HUES48 (cell line): ENCODE measurements around the gene SIGLEC14.

Experiments used
- H3K27ac ChIP-seq: one replicate; pipeline ENCODE4 v1.7.0; 2013; ENCODE audit warnings: low read depth, low read length, inconsistent platforms
- H3K27me3 ChIP-seq: 2 replicates; pipeline ENCODE4 v1.6.1; 2013; ENCODE audit warnings: mild to moderate bottlenecking, low read length; ENCODE audit not compliant: control insufficient read depth, insufficient read depth
- H3K36me3 ChIP-seq: 2 replicates; pipeline ENCODE4 v1.6.1; 2013; ENCODE audit warnings: low read length; ENCODE audit not compliant: control insufficient read depth, insufficient read depth
- H3K4me1 ChIP-seq: 2 replicates; pipeline ENCODE4 v1.6.1; 2013; ENCODE audit warnings: mild to moderate bottlenecking, low read length; ENCODE audit not compliant: control insufficient read depth, insufficient read depth
- H3K4me3 ChIP-seq: 2 replicates; pipeline ENCODE4 v1.5.1; 2013; ENCODE audit warnings: mild to moderate bottlenecking, low read depth, low read length
- H3K9ac ChIP-seq: 2 replicates; pipeline ENCODE4 v1.6.1; 2013; ENCODE audit warnings: mild to moderate bottlenecking, low read depth, low read length, moderate library complexity
- H3K9me3 ChIP-seq: 2 replicates; pipeline ENCODE4 v1.6.1; 2013; ENCODE audit warnings: low read length; ENCODE audit not compliant: control insufficient read depth, insufficient read depth

SIGLEC14 gene

DNA sequence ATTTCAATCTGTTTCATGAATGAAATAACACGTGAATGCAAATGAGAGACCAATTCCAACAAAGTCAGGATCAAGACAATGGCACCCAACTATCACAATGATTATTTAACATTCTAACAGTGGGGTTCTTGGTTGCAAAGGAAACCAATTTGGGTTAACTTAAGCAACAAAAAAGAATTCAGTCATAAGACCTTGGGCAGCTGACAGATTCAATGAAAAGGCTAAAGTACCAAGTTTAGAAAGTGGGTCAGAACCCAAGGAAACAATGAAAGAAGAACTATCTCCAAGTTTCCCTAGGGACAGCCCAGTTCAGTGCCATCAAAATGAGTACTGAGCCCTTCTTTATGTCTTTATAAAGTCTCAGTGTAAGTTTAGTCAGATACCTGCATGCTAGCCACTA, 17.5 kb upstream of the SIGLEC14 start:
- H3K4me3 ChIP-seq = no peak overlapping the region
- no peaks in the 10 kb centered on the region for H3K36me3 ChIP-seq
- no peaks in the 10 kb centered on the region for H3K27me3 ChIP-seq
- no peak overlapping the region for H3K27ac ChIP-seq
- H3K9me3 ChIP-seq = peaks cover 10% of the 10 kb centered on the region
- no peaks in the 10 kb centered on the region for H3K4me1 ChIP-seq
- H3K9ac ChIP-seq = no peak overlapping the region

DNA sequence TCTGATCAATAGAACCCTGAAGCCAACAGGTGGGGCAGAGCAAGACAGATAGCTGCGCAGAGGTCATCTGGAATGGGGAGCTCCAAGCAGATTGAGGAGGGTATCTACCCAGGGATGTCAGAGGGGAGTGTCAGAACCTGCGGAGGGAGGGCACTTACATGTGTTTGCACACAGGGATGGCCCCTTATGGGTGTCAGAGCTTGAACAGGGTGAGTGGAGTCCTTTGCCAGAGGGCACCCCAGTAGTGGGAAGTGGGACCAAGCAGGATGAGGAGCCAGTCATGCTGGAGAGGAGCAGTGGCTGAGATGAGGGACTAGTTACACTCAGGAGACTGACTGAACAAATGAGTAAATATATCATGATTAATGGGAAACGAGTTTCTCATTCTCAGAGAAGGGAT, 17.0 kb upstream of the SIGLEC14 start:
- Histone ChIP-seq H3K27me3 (no peaks in the 10 kb centered on the region), H3K9me3 (peaks cover 8% of the 10 kb centered on the region), H3K9ac (no peak overlapping the region), H3K4me1 (no peaks in the 10 kb centered on the region), H3K27ac (no peak overlapping the region), H3K36me3 (no peaks in the 10 kb centered on the region), H3K4me3 (no peak overlapping the region)

DNA sequence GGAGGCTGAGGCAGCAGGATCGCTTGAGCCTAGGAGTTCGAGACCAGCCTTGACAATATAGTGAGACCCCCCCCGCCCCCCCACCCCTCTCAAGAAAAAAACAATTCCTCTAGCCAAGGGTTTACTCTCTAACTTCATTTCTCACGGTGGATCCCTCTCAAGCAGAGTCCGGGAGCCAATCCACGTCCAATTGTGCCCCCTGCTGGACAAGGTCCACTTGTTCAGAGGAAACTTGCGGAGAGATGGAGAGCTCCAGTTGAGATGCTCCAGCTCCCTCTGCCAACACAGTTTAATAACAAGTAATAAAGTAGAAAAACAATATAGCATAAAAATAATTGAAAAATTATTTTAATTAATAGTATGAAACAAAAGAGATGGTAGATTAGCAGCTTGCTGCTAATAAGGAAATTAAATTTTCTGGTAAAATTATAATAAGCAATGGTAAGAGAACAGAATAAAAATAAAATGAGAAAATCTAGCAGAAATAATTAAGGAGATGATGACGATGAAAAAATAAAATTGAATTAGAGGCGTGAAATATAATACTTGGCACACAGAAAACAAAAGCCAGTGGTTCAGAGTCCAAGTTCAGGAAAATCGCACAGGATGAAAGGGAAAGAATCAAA, 14.5 kb upstream of the SIGLEC14 start:
- no peaks in the 10 kb centered on the region for H3K27me3 ChIP-seq
- peaks cover 6% of the 10 kb centered on the region for H3K9me3 ChIP-seq
- H3K4me1 ChIP-seq = no peaks in the 10 kb centered on the region
- no peaks in the 10 kb centered on the region for H3K36me3 ChIP-seq
- H3K27ac ChIP-seq = no peak overlapping the region
- no peak overlapping the region for H3K9ac ChIP-seq
- no peak overlapping the region for H3K4me3 ChIP-seq

DNA sequence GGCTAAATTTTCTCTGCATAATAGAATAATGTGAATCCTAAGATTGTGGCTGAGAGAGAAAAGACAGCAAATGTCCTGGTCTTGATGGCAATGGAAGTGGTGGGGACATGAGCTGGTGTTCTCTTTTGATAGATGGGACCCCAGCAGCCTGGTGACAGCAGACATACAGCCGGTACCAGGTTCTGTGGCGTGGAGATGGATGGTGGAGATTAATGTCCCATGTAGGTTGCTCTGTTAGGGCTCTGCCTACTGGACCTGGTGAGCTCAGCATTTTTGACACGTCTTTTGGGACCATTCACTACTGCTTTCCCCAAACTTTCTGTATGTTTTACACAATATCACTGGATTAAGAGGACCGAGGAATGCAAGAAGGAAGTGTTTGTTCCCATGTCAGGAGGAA, 8.2 kb upstream of the SIGLEC14 start:
- Histone ChIP-seq H3K4me1 (no peaks in the 10 kb centered on the region), H3K4me3 (no peak overlapping the region), H3K9me3 (peaks cover 31% of the 10 kb centered on the region), H3K9ac (no peak overlapping the region), H3K36me3 (no peaks in the 10 kb centered on the region), H3K27ac (no peak overlapping the region), H3K27me3 (no peaks in the 10 kb centered on the region)

DNA sequence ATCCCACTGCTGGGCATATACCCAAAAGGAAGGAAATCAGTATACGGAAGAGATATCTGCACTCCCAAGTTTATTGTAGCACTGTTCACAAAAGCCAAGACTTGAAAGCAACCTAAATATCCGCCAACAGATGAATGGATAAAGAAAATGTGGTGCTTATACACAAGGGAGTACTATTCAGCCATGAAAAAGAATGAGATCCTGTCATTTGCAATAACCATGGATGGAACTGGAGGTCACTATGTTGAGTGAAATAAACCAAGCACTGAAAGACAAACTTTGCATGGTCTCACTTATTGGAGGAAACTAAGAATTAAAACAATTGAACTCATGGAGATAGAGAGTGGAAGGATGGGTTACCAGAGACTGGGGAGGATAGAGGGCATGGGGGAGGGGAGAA, 6.5 kb upstream of the SIGLEC14 start:
- Histone ChIP-seq H3K27ac (no peak overlapping the region), H3K9me3 (peaks cover 35% of the 10 kb centered on the region), H3K9ac (no peak overlapping the region), H3K36me3 (no peaks in the 10 kb centered on the region), H3K4me3 (no peak overlapping the region), H3K27me3 (no peaks in the 10 kb centered on the region), H3K4me1 (no peaks in the 10 kb centered on the region)

DNA sequence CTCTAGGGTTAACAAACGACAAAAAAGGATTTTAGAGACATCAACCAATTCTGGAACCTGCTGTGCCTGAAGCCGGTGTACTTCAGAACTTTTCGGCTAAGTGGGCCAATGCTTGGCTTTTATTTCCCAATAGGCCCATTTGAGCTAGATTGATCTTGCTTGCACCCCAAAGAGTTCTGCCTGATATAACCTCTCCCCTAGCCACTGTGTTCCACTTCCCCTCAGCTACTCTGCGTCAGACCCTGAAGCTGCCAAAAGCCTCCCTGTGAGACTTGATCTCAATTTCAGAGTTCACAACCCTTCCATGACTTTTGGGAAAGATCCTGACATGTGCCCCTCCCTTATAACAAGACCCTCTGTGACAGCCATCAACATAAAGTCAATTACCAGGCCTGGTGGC, 5.6 kb upstream of the SIGLEC14 start:
- no peaks in the 10 kb centered on the region for H3K4me1 ChIP-seq
- H3K9ac ChIP-seq = no peak overlapping the region
- no peaks in the 10 kb centered on the region for H3K27me3 ChIP-seq
- H3K9me3 ChIP-seq = peaks cover 38% of the 10 kb centered on the region
- H3K36me3 ChIP-seq = no peaks in the 10 kb centered on the region
- H3K27ac ChIP-seq = no peak overlapping the region
- no peak overlapping the region for H3K4me3 ChIP-seq

DNA sequence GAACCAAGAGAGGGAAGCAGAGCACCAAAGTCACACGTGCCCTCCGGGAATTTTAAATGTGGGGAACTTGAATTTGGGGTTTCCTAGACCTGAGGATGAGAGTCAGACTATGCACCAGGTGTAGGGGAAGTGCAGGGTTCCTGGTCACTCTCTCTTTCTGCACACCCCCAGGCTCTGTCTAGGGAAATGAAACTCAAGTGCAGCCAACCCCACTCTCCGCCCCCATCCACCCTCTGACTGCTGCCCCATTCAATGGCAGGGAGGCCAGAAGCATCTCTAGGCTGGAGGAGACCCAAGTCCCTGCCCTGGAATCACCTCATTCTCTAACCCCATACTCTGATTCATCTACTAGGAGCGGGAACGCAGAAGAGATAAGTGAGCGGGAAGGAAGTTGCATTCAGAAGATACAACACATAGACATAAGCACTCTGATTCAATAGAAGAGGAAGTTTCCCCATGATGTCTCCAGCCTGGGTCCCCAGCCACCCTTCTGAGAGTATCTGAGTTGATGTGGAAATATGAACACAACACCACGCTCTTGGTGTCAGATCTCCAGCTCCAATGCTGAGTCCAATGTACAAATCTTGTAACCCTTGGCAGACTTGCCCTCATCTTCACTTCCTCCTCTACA, 4.7 kb upstream of the SIGLEC14 start:
- peaks cover 42% of the 10 kb centered on the region for H3K9me3 ChIP-seq
- no peaks in the 10 kb centered on the region for H3K27me3 ChIP-seq
- H3K36me3 ChIP-seq = no peaks in the 10 kb centered on the region
- no peak overlapping the region for H3K27ac ChIP-seq
- no peak overlapping the region for H3K9ac ChIP-seq
- H3K4me3 ChIP-seq = no peak overlapping the region
- H3K4me1 ChIP-seq = no peaks in the 10 kb centered on the region

DNA sequence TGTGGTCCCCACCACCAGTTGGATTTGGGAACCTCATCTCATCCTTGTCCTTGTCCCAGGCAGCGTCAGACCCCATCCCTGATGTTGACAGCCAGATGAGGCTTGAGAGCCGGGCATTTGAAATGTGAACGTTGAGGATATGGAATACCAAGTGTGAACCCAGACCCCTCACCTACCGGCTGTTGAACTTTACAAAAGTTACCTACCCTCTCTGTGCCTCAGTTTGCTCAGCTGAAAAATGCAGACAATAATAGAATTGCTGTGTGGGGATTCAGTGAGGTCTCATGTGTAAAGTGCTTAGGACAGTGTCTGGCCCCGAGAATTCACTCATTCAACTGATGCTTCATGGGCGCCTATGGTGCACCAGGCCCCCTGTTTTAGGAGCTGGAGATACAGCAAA, 693 bp upstream of the SIGLEC14 start:
- Histone ChIP-seq H3K27me3 (no peaks in the 10 kb centered on the region), H3K4me3 (no peak overlapping the region), H3K4me1 (no peaks in the 10 kb centered on the region), H3K36me3 (no peaks in the 10 kb centered on the region), H3K9ac (no peak overlapping the region), H3K9me3 (peaks cover 43% of the 10 kb centered on the region), H3K27ac (no peak overlapping the region)

DNA sequence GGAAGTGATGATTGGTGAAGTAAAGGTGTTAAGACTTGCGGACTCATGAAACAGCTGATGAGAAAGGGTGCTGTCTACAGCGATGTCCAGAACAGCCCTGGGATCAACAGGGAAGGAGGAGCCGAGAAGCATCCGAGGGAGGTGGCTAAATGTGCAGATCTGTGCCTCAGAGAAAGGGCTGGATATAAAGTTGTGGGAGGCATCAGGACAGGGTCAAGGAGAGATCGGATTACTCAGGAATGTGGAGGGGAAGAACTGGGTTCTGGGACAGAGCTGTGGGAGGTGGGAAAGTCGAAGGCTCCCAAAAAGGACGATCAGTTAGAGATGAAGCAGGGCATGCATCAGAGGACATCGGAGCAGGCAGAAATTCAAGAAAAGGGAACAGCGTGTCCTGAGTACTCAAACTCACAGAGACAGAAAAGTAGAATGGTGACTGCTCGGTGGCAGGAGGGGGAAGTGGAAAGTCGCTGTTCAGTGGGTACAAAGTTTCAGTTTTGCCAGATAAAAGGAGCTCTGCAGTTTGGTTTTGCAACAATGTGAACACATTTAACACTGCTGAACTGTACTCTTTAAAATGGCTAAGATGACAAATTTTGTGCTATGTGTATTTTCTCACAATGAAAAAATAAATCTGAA, 1.9 kb downstream of the SIGLEC14 start:
- no peaks in the 10 kb centered on the region for H3K4me1 ChIP-seq
- H3K27me3 ChIP-seq = no peaks in the 10 kb centered on the region
- H3K4me3 ChIP-seq = no peak overlapping the region
- no peak overlapping the region for H3K27ac ChIP-seq
- H3K36me3 ChIP-seq = no peaks in the 10 kb centered on the region
- no peak overlapping the region for H3K9ac ChIP-seq
- H3K9me3 ChIP-seq = peaks cover 53% of the 10 kb centered on the region

DNA sequence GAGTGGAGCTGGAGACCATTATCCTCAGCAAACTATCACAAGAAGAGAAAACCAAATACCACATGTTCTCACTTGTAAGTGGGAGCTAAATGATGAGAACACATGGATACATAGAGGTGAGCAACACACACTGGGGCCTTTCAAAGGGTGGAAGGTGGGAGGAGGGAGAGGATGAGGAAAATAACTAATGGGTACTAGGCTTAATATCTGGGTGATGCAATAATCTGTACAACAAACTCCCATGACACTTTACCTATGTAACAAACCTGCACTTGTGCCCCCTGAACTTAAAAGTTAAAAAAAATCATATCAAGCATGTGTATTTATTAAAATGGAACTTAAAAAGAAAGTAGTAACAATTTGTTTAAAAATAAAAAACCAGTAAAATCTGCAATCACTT, 5.0 kb downstream of the SIGLEC14 start:
- no peak overlapping the region for H3K4me3 ChIP-seq
- H3K36me3 ChIP-seq = no peaks in the 10 kb centered on the region
- no peak overlapping the region for H3K9ac ChIP-seq
- peaks cover 66% of the 10 kb centered on the region for H3K9me3 ChIP-seq
- H3K4me1 ChIP-seq = no peaks in the 10 kb centered on the region
- H3K27ac ChIP-seq = no peak overlapping the region
- H3K27me3 ChIP-seq = no peaks in the 10 kb centered on the region

DNA sequence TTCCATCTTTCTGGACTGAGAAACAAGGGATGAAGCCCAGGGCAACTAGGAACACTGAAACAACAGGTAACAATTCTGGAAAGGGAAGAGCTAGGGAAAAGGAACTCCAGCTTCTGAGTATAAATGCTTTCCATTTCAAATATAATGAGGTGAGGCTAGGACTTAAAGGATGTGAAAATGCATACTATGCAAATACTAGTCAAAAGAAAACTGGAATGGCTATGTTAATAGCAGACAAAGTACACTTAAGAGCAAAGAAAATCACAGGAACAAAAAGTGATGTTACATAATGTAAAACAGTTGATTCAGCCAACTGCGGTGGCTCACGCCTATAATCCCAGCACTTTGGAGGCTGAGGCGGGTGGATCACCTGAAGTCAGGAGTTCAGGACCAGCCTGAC, 6.2 kb downstream of the SIGLEC14 start:
- no peaks in the 10 kb centered on the region for H3K36me3 ChIP-seq
- no peak overlapping the region for H3K9ac ChIP-seq
- no peak overlapping the region for H3K4me3 ChIP-seq
- H3K27ac ChIP-seq = no peak overlapping the region
- no peaks in the 10 kb centered on the region for H3K27me3 ChIP-seq
- H3K4me1 ChIP-seq = no peaks in the 10 kb centered on the region
- peaks cover 72% of the 10 kb centered on the region for H3K9me3 ChIP-seq
